Prostate gland (tissue), 2 donors: ENCODE data around the gene LRPPRC.

ENCODE experiments used
- POLR2A ChIP-seq: fragments of 450-650 bp; IDR thresholded peaks from one replicate; pipeline ENCODE4 v1.6.1; 2016; ENCODE audit warnings: antibody characterized with exemption, mild to moderate bottlenecking
- POLR2AphosphoS5 ChIP-seq: sonication (generic); formaldehyde crosslinking; IDR thresholded peaks from one replicate; pipeline ENCODE4 v1.6.1; 2017; ENCODE audit warnings: antibody characterized with exemption
- TF ChIP-seq, protein P1 (sequence below), 4 experiments: fragments of 200-600 bp in 2 of 4; fragments of 450-650 bp in 2 of 4; sonication (generic) in 2 of 4; IDR thresholded peaks; 1 replicate in 3 of 4; 2 replicates in 1 of 4; pipeline ENCODE4 v1.5.1; 2016 to 2019; ENCODE audit warnings: antibody characterized with exemption in 4 of 4, mild to moderate bottlenecking in 2 of 4, moderate library complexity in 2 of 4

- TF ChIP-seq, protein P1, sequence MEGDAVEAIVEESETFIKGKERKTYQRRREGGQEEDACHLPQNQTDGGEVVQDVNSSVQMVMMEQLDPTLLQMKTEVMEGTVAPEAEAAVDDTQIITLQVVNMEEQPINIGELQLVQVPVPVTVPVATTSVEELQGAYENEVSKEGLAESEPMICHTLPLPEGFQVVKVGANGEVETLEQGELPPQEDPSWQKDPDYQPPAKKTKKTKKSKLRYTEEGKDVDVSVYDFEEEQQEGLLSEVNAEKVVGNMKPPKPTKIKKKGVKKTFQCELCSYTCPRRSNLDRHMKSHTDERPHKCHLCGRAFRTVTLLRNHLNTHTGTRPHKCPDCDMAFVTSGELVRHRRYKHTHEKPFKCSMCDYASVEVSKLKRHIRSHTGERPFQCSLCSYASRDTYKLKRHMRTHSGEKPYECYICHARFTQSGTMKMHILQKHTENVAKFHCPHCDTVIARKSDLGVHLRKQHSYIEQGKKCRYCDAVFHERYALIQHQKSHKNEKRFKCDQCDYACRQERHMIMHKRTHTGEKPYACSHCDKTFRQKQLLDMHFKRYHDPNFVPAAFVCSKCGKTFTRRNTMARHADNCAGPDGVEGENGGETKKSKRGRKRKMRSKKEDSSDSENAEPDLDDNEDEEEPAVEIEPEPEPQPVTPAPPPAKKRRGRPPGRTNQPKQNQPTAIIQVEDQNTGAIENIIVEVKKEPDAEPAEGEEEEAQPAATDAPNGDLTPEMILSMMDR (IDR thresholded peaks at IDR 0.05) = no peak
- no peak for TF ChIP-seq POLR2A
- TF ChIP-seq POLR2AphosphoS5 = no peak
Measured at GRCh38 chr2:44010266-44010665, 14.5 kb upstream of the LRPPRC start.
